Astrocyte of the hippocampus (primary cell): ENCODE data around the gene STX11.

Experiments
- DNase-seq: peaks from one replicate; pipeline ENCODE4 v3.0.0; 2011; ENCODE audit warnings: low read depth, low spot score

The STX11 gene

GRCh38 chr6:144214622-144215401, 64.5 kb downstream of the STX11 start:
- DNase-seq: no peak

GRCh38 chr6:144215402-144215931, 65.2 kb downstream of the STX11 start:
- peak; percentile 21 for DNase-seq

- DNase-seq: peak; percentile 98
These were observed 65.8 kb downstream of the STX11 start for GRCh38 chr6:144215932-144216667.

- DNase-seq: no peak
These were observed 66.4 kb downstream of the STX11 start for GRCh38 chr6:144216668-144217218.

- DNase-seq: no peak
These were observed 66.9 kb downstream of the STX11 start for GRCh38 chr6:144217264-144217663.

- DNase-seq: no peak
These were observed 67.5 kb downstream of the STX11 start for GRCh38 chr6:144217797-144218196.

GRCh38 chr6:144219056-144219685, 68.9 kb downstream of the STX11 start:
- DNase-seq: peak; percentile 58

GRCh38 chr6:144220031-144220790, 69.9 kb downstream of the STX11 start:
- DNase-seq: peak; percentile 36

GRCh38 chr6:144223686-144224085, 73.4 kb downstream of the STX11 start:
- DNase-seq: no peak

- no peak for DNase-seq
These were observed 81.4 kb downstream of the STX11 start for GRCh38 chr6:144231721-144232120.

GRCh38 chr6:144232176-144232831, 82.0 kb downstream of the STX11 start:
- DNase-seq: peak; percentile 15

GRCh38 chr6:144232832-144233230, 82.5 kb downstream of the STX11 start:
- DNase-seq: no peak

GRCh38 chr6:144234399-144234798, 84.1 kb downstream of the STX11 start:
- DNase-seq: no peak

GRCh38 chr6:144234935-144235334, 84.6 kb downstream of the STX11 start:
- DNase-seq: no peak
